ENCODE results near the gene SPANXA2. TPM values are rescaled to one million over a fixed set of nuclear protein-coding genes. Genes with fewer than 3 reads are reported as not detected.

SPANXA2 gene
- total RNA-seq, 1 experiment from 2014 or later, result not detected

GRCh38 chrX:141609111-141609510 is 19.6 kb downstream of the SPANXA2 start:
- no peak for DNase-seq (ENCODE audit: low read depth, low spot score)
- Histone ChIP-seq H3K27ac (ENCODE audit: low read depth, low read length) (no peak overlapping the region), H3K9me2 (ENCODE audit: insufficient read depth) (no peaks in the 10 kb centered on the region), H3K9ac (ENCODE audit: low read length) (no peak overlapping the region), H2AFZ (ENCODE audit: low read depth, low read length, poor library complexity, severe bottlenecking) (no peak overlapping the region), H4K20me1 (ENCODE audit: insufficient read depth) (no peaks in the 10 kb centered on the region), H3K36me3 (ENCODE audit: control insufficient read depth in 1 of 2, insufficient read depth in 2 of 2, low read length in 2 of 2) (no peaks in the 10 kb centered on the region), H3K9me3 (ENCODE audit: control insufficient read depth in 1 of 2, insufficient read depth in 1 of 2, low read depth in 1 of 2, low read length in 2 of 2) (no peaks in the 10 kb centered on the region), H3K4me1 (ENCODE audit: control insufficient read depth in 1 of 2, insufficient read depth in 2 of 2, low read length in 2 of 2) (no peaks in the 10 kb centered on the region), H3K79me2 (ENCODE audit: insufficient read depth, low read length) (no peaks in the 10 kb centered on the region), H3K4me2 (ENCODE audit: low read length) (no peak overlapping the region), H3K4me3 (replicated peaks in 1 of 2; ENCODE audit: low read depth in 1 of 2, low read length in 2 of 2) (no peak overlapping the region), H3K27me3 (ENCODE audit: insufficient read depth, low read length) (no peaks in the 10 kb centered on the region)
- POLR2A ChIA-PET, result no interaction called here
- RAD21 ChIA-PET (ENCODE audit: low non-redundant PET in 1 of 2, low total read pairs in 2 of 2, uncharacterized antibody in 2 of 2, unreplicated experiment in 2 of 2), result no interaction called here
- BruUV-seq (replicated peaks), result no TSS peak
- no peak for ATAC-seq
- CTCF ChIA-PET, result no interaction called here
- intact Hi-C loops (cut with micrococcal nuclease), result no loop called here
- TF ChIP-seq CTCF (IDR thresholded peaks at IDR 0.05 in 2 of 3, conservative IDR thresholded peaks at IDR 0.05 in 1 of 3; ENCODE audit: borderline replicate concordance in 1 of 3, insufficient read depth in 1 of 3, low read depth in 2 of 3, low read length in 2 of 3) (no peak), POLR2AphosphoS5 (IDR thresholded peaks at IDR 0.05; ENCODE audit: low read depth, low read length) (no peak), YY1 (IDR thresholded peaks at IDR 0.05; ENCODE audit: extremely low read depth, insufficient replicate concordance, low read depth, low read length) (no peak), FOSL1 (IDR thresholded peaks at IDR 0.05; ENCODE audit: low read depth) (no peak), ZNF274 (IDR thresholded peaks at IDR 0.05; ENCODE audit: low read depth, low read length) (no peak), JUND (IDR thresholded peaks at IDR 0.05) (no peak)
- TF ChIP-seq, protein P1, sequence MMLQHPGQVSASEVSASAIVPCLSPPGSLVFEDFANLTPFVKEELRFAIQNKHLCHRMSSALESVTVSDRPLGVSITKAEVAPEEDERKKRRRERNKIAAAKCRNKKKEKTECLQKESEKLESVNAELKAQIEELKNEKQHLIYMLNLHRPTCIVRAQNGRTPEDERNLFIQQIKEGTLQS (IDR thresholded peaks at IDR 0.05), result no peak

- ATAC-seq (no peak), DNase-seq (ENCODE audit: low read depth, low spot score) (no peak)
- Histone ChIP-seq H3K9me2 (ENCODE audit: insufficient read depth) (no peaks in the 10 kb centered on the region), H3K4me2 (ENCODE audit: low read length) (no peak overlapping the region), H2AFZ (ENCODE audit: low read depth, low read length, poor library complexity, severe bottlenecking) (no peak overlapping the region), H3K9me3 (ENCODE audit: control insufficient read depth in 1 of 2, insufficient read depth in 1 of 2, low read depth in 1 of 2, low read length in 2 of 2) (no peaks in the 10 kb centered on the region), H3K27ac (ENCODE audit: low read depth, low read length) (no peak overlapping the region), H3K79me2 (ENCODE audit: insufficient read depth, low read length) (no peaks in the 10 kb centered on the region), H3K9ac (ENCODE audit: low read length) (no peak overlapping the region), H4K20me1 (ENCODE audit: insufficient read depth) (no peaks in the 10 kb centered on the region), H3K27me3 (ENCODE audit: insufficient read depth, low read length) (no peaks in the 10 kb centered on the region), H3K36me3 (ENCODE audit: control insufficient read depth in 1 of 2, insufficient read depth in 2 of 2, low read length in 2 of 2) (no peaks in the 10 kb centered on the region), H3K4me3 (replicated peaks in 1 of 2; ENCODE audit: low read depth in 1 of 2, low read length in 2 of 2) (no peak overlapping the region), H3K4me1 (ENCODE audit: control insufficient read depth in 1 of 2, insufficient read depth in 2 of 2, low read length in 2 of 2) (no peaks in the 10 kb centered on the region)
- RAD21 ChIA-PET (ENCODE audit: low non-redundant PET in 1 of 2, low total read pairs in 2 of 2, uncharacterized antibody in 2 of 2, unreplicated experiment in 2 of 2), result no interaction called here
- CTCF ChIA-PET, result no interaction called here
- POLR2A ChIA-PET, result no interaction called here
- BruUV-seq (replicated peaks), result no TSS peak
- intact Hi-C loops (cut with micrococcal nuclease), result no loop called here
- TF ChIP-seq YY1 (IDR thresholded peaks at IDR 0.05; ENCODE audit: extremely low read depth, insufficient replicate concordance, low read depth, low read length), result no peak
- no peak for TF ChIP-seq JUND (IDR thresholded peaks at IDR 0.05)
- TF ChIP-seq CBX3 (IDR thresholded peaks at IDR 0.05; ENCODE audit: low read depth), result no peak
- TF ChIP-seq, protein P1 (IDR thresholded peaks at IDR 0.05), result no peak
- no peak for TF ChIP-seq POLR2AphosphoS5 (IDR thresholded peaks at IDR 0.05; ENCODE audit: low read depth, low read length)
- no peak for TF ChIP-seq ZNF274 (IDR thresholded peaks at IDR 0.05; ENCODE audit: low read depth, low read length)
- TF ChIP-seq SP1 (IDR thresholded peaks at IDR 0.05; ENCODE audit: low read depth), result no peak
- no peak for TF ChIP-seq RAD21 (IDR thresholded peaks at IDR 0.05; ENCODE audit: low read depth)
- no peak for TF ChIP-seq ZFX (IDR thresholded peaks at IDR 0.05)
- TF ChIP-seq EZH2phosphoT487 (IDR thresholded peaks at IDR 0.05; ENCODE audit: borderline replicate concordance), result no peak
- TF ChIP-seq CTCF (IDR thresholded peaks at IDR 0.05 in 2 of 3, conservative IDR thresholded peaks at IDR 0.05 in 1 of 3; ENCODE audit: borderline replicate concordance in 1 of 3, insufficient read depth in 1 of 3, low read depth in 2 of 3, low read length in 2 of 3), result no peak
- TF ChIP-seq EGR1 (IDR thresholded peaks at IDR 0.05; ENCODE audit: low read depth), result no peak
- no peak for TF ChIP-seq SRF (IDR thresholded peaks at IDR 0.05; ENCODE audit: low read depth)
- TF ChIP-seq SIN3A (IDR thresholded peaks at IDR 0.05; ENCODE audit: low read depth), result no peak
- no peak for TF ChIP-seq CEBPB (IDR thresholded peaks at IDR 0.05; ENCODE audit: low read depth)
- no peak for TF ChIP-seq POLR2A (IDR thresholded peaks at IDR 0.05; ENCODE audit: borderline replicate concordance, extremely low read depth, insufficient read depth, insufficient read length)
These were observed 29.8 kb downstream of the SPANXA2 start for GRCh38 chrX:141619336-141619735.

Measured in HCT116 (cell line).